ENCODE results near the gene FAM20A.

FAM20A gene

GRCh38 chr17:68616334-68616733 is 15.2 kb upstream of the FAM20A start:
- TF ChIP-seq, protein P1, sequence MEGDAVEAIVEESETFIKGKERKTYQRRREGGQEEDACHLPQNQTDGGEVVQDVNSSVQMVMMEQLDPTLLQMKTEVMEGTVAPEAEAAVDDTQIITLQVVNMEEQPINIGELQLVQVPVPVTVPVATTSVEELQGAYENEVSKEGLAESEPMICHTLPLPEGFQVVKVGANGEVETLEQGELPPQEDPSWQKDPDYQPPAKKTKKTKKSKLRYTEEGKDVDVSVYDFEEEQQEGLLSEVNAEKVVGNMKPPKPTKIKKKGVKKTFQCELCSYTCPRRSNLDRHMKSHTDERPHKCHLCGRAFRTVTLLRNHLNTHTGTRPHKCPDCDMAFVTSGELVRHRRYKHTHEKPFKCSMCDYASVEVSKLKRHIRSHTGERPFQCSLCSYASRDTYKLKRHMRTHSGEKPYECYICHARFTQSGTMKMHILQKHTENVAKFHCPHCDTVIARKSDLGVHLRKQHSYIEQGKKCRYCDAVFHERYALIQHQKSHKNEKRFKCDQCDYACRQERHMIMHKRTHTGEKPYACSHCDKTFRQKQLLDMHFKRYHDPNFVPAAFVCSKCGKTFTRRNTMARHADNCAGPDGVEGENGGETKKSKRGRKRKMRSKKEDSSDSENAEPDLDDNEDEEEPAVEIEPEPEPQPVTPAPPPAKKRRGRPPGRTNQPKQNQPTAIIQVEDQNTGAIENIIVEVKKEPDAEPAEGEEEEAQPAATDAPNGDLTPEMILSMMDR (IDR thresholded peaks at IDR 0.05; ENCODE audit: borderline replicate concordance, insufficient read depth, low read depth, low read length): no peak
- H3K4me3 ChIP-seq (ENCODE audit: low read depth, low read length): no peak overlapping the region

DNA sequence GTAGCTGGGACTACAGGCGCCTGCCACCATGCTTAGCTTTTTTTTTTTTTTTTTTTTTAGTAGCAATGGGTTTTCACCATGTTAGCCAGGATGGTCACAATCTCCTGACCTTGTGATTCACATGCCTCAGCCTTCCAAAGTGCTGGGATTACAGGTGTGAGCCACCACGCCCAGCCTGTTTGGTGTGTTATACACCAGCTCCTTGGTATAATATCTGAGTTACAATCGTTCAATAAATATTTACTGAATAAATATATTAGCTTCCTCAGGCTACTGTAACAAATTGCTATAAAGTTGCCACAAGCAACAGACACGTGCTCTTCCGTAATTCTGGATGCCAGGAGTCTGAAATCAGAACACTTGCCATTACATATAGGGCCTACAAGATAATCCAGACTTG is 13.6 kb upstream of the FAM20A start:
- TF ChIP-seq, protein P1 (IDR thresholded peaks at IDR 0.05; ENCODE audit: borderline replicate concordance, insufficient read depth, low read depth, low read length): no peak
- H3K4me3 ChIP-seq (ENCODE audit: low read depth, low read length): no peak overlapping the region

GRCh38 chr17:68613739-68614298 is 12.7 kb upstream of the FAM20A start:
- TF ChIP-seq, protein P1 (IDR thresholded peaks at IDR 0.05; ENCODE audit: borderline replicate concordance, insufficient read depth, low read depth, low read length): peak; percentile 71
- no peak overlapping the region for H3K4me3 ChIP-seq (ENCODE audit: low read depth, low read length)

- H3K4me3 ChIP-seq (ENCODE audit: low read depth, low read length): no peak overlapping the region
- TF ChIP-seq, protein P1 (IDR thresholded peaks at IDR 0.05; ENCODE audit: borderline replicate concordance, insufficient read depth, low read depth, low read length): no peak
Observed at GRCh38 chr17:68612923-68613292, 11.7 kb upstream of the FAM20A start.

DNA sequence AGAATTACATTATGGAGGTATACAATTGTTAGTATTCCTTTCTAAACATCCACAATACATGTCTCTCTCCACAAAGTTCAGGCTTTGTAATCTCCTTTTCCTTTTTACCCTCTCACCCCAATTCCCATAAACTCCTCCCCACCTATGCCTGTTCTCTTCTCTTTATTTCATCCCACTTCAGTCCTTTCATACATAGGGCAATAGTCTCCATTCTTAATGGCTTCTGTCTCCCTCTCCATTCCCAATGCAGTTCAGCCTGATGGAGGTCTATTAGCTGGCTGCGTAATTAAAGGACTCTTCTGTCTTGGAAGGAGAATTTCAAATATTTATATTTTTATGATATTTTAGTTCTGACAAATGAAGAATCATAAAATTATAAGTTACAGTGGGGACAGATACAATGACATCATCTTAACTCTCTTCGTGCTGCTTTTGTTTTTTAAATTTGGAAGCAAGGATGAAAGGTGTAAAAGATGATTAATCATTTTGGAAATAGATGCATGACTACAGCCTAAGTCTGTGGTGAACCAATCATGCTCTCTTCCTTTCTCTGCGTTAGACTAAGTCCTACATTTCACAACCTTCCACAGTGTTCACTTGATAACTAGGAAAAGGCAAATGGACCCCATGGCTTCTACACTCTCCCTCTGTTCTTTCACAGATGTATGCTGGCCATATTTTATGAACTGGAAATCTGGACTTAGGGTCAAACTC is 11.2 kb upstream of the FAM20A start:
- TF ChIP-seq, protein P1 (IDR thresholded peaks at IDR 0.05; ENCODE audit: borderline replicate concordance, insufficient read depth, low read depth, low read length): no peak
- no peak overlapping the region for H3K4me3 ChIP-seq (ENCODE audit: low read depth, low read length)

DNA sequence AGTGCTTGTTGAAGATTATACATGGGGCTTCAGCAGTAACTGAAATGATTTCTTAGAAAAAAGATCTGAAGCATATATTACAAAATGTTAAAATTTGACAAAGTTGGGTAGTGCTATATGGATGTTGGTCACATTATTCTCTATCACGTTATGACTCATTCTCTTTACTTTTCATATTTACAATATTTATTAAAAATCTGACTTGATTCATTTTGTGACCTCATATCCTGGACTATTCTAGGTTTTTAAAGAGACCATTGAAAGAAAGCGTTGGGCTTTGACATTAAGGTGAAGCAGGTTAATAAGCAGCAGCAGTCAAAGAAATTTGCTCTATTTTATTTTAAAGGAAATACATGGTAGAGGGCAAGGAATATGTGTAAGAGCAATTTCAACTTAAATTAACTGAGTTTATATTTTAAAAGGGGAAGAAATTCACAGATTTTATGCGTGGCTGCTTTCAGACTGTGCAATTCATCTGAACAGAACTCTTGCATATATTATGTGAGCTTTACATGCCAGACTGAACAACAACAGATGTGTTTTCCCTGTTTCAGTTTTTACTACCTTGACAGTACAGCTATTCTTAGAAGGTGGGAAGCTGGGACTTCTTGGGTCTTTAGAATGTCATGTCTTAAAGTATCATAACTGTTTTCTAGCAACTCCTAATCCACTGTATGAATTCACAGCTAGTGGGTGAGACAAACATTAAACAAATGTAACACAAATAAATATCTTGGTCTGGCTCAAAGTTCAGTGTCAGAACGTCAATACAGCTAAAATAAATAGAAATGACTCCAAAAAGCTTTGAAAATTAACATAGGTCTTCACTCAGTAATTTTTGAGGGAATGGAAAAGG is 10.4 kb upstream of the FAM20A start:
- H3K4me3 ChIP-seq (ENCODE audit: low read depth, low read length): no peak overlapping the region
- TF ChIP-seq, protein P1 (IDR thresholded peaks at IDR 0.05; ENCODE audit: borderline replicate concordance, insufficient read depth, low read depth, low read length): no peak
